H7 (cell line): ENCODE measurements around the gene CCL8. TPM values are rescaled to one million over a fixed set of nuclear protein-coding genes. Genes with fewer than 3 reads are reported as not detected.
"Not testable (repeated sequence)": the region's sequence is repeated elsewhere in the genome, so short reads cannot be mapped to it uniquely, and the experiment has no call there.

Source experiments
- DNase-seq: peaks from one replicate; pipeline ENCODE4 v3.0.0; 2012
- H3K27me3 ChIP-seq: 2 replicates; pipeline ENCODE4 v1.6.0; 2011; ENCODE audit warnings: mild to moderate bottlenecking, low read length; ENCODE audit not compliant: control insufficient read depth, insufficient read depth
- H3K36me3 ChIP-seq: replicated peaks from 2 replicates; pipeline ENCODE4 v1.5.1; 2011; ENCODE audit warnings: low read length; ENCODE audit not compliant: control insufficient read depth, insufficient read depth
- H3K4me3 ChIP-seq: 2 replicates; pipeline ENCODE4 v1.5.1; 2011; ENCODE audit warnings: low read depth, mild to moderate bottlenecking, control low read depth, low read length, moderate library complexity; ENCODE audit not compliant: insufficient read depth
- total RNA-seq: library from RNA; depleted of rRNA; stranded (reverse); fragments of >200 nt; shearing (Covaris generic); gene quantifications from 2 replicates; pipeline ENCODE4 v1.2.3, GENCODE V29; 2014

The CCL8 gene
- total RNA-seq, 1 experiment from 2014 or later = not detected

GRCh38 chr17:34303606-34304005 lies 15.6 kb upstream of the CCL8 start:
- H3K4me3 ChIP-seq = no peak overlapping the region
- H3K36me3 ChIP-seq = no peaks in the 10 kb centered on the region
- H3K27me3 ChIP-seq = no peaks in the 10 kb centered on the region
- no peak for DNase-seq

- Histone ChIP-seq H3K36me3 (no peaks in the 10 kb centered on the region), H3K4me3 (no peak overlapping the region), H3K27me3 (no peaks in the 10 kb centered on the region)
- DNase-seq = no peak
These were observed 14.2 kb upstream of the CCL8 start for GRCh38 chr17:34305061-34305460.

GRCh38 chr17:34305606-34306005 lies 13.6 kb upstream of the CCL8 start:
- DNase-seq = no peak

GRCh38 chr17:34306466-34306865 lies 12.8 kb upstream of the CCL8 start:
- H3K4me3 ChIP-seq = no peak overlapping the region
- H3K27me3 ChIP-seq = no peaks in the 10 kb centered on the region
- DNase-seq = peak; percentile 40
- H3K36me3 ChIP-seq = no peaks in the 10 kb centered on the region

More at GRCh38 chr17:34305606-34306005, 13.6 kb upstream of the CCL8 start:
- H3K4me3 ChIP-seq = no peak overlapping the region
- no peaks in the 10 kb centered on the region for H3K36me3 ChIP-seq
- H3K27me3 ChIP-seq = no peaks in the 10 kb centered on the region

DNA sequence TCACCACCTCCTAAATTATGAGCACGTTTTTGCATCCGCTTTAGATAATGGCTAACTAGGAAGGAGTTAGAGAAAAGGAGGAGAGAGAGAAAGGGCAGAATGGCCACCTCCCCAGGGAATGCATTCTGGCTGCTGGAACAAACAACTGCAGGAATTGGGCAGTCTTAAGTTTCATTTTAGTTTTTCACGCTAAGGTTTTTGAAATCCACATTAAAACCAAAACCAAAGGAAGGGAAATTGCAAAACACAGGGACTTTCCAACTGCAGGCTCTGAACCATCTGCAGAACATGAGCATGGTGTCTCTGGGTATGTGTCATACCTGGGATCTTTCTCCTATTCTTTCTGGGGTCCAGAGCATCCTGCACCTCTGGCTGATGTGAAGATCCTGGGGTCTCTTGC lies 12.1 kb upstream of the CCL8 start:
- H3K27me3 ChIP-seq = no peaks in the 10 kb centered on the region
- DNase-seq = no peak
- no peak overlapping the region for H3K4me3 ChIP-seq
- no peaks in the 10 kb centered on the region for H3K36me3 ChIP-seq

- no peak for DNase-seq
- H3K36me3 ChIP-seq = no peaks in the 10 kb centered on the region
- H3K27me3 ChIP-seq = no peaks in the 10 kb centered on the region
- H3K4me3 ChIP-seq = no peak overlapping the region
These were observed 10.9 kb upstream of the CCL8 start for GRCh38 chr17:34308371-34308770.

DNA sequence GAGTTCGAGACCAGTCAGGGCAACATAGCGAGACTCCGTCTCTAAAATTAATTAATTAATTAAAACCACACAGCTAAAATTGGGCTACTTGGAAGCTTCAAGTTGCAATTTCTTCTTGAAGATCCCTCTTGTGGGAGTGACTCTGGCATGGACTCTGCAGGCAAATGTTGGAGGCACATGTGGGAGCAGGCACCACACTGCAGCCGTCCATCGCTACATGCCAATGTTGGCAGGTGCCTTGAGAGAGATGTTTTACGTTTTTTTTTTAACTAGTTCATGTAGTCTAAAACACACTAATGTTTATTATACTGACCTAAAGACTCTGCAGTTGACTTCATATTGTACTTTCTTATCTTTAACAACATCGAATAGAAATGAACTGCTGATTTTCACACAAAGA lies 7.9 kb upstream of the CCL8 start:
- DNase-seq = no peak
- no peak overlapping the region for H3K4me3 ChIP-seq
- H3K36me3 ChIP-seq = no peaks in the 10 kb centered on the region
- H3K27me3 ChIP-seq = no peaks in the 10 kb centered on the region

DNA sequence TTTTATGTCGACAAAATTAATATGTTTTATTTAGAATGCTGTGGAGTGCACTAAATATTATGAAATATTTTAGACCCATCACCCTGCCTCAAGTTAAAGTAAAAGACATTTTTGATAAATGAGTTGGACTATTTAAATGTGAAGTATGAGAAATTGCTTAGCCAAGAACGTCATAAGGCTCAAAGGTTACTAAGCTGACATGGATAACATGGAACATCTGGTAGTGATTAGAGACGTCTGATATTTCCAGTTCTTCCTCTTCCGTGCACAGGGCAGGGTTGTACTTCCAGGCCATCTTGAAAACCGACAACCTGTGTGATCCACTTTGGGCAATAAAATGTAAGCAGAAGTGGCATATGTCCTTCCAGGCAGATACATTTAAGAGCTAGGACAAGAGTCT lies 7.2 kb upstream of the CCL8 start:
- H3K4me3 ChIP-seq = no peak overlapping the region
- DNase-seq = no peak
- no peaks in the 10 kb centered on the region for H3K27me3 ChIP-seq
- H3K36me3 ChIP-seq = no peaks in the 10 kb centered on the region

DNA sequence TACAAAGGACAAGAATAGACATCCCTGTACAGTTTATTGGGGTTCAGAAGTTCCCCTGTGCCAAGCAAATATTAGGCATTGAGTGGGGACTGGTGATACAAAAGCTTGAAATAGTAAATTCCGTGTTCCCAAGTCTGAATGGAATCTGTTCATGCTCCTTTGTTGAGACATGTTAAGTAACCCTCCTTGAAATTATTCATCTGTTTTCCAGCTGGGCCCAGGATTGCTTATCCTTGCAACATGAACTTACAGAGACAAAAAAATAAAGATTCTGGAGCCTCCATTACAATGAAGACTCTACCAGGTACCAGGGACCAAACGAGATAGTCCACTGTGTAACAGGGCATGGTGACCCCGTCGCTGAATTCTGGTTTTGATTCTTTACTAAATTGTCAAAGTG lies 6.1 kb upstream of the CCL8 start:
- DNase-seq = no peak
- Histone ChIP-seq H3K36me3 (no peaks in the 10 kb centered on the region), H3K4me3 (no peak overlapping the region), H3K27me3 (no peaks in the 10 kb centered on the region)

DNA sequence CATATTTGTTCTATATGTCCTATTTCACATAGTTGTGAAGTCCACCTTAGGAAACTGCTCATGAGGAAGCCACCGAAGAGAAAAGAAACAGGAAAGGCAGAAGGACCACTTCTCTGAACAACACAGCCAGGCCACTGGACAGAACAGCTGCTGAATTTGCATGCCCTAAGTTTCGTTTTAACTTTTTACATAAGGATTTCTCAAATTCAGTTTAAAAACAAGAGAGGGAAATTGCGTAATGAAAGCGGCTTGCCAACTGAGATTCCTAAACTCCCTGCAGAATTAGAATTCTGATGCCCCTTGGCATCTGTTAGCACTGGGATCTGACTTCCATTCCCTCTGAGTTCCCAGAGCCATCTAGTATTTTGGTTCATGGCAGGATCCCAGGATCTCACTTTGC lies 5.0 kb upstream of the CCL8 start:
- no peak overlapping the region for H3K4me3 ChIP-seq

GRCh38 chr17:34318474-34318873 lies 761 bp upstream of the CCL8 start:
- Histone ChIP-seq H3K4me3 (no peak overlapping the region), H3K36me3 (no peaks in the 10 kb centered on the region), H3K27me3 (no peaks in the 10 kb centered on the region)
- peak; percentile 26 for DNase-seq

More for the DNA sequence above, 5.0 kb upstream of the CCL8 start:
- no peaks in the 10 kb centered on the region for H3K36me3 ChIP-seq
- DNase-seq = no peak
- H3K27me3 ChIP-seq = no peaks in the 10 kb centered on the region

DNA sequence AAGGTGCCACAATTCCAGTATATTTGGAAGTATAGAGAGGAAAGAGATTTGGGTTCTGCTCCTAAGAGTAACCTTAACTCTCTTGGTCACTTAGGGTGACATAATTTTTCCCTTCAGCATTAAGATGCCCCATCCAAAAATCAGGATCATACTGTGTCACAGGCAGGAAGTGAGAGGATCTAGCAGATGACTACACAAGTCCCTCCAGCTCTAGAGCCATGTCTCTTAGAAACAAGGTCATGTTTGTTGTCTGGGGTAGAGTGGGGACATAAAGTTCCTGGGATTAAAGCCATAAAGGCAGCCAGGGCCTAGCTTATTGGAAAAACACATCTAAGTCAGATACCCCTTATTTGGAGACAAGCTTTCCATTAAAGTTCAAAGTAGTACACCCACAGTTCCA lies 2.7 kb downstream of the CCL8 start:
- Histone ChIP-seq H3K4me3 (no peak overlapping the region), H3K27me3 (no peaks in the 10 kb centered on the region), H3K36me3 (no peaks in the 10 kb centered on the region)
- no peak for DNase-seq

- not testable (repeated sequence) for H3K36me3 ChIP-seq, DNase-seq, H3K27me3 ChIP-seq, H3K4me3 ChIP-seq
These were observed 8.3 kb downstream of the CCL8 start for GRCh38 chr17:34327580-34327979.

- Histone ChIP-seq H3K36me3 (no peaks in the 10 kb centered on the region), H3K4me3 (no peak overlapping the region), H3K27me3 (no peaks in the 10 kb centered on the region)
- DNase-seq = no peak
These were observed 18.5 kb downstream of the CCL8 start for GRCh38 chr17:34337701-34338100.

- Histone ChIP-seq H3K27me3 (no peaks in the 10 kb centered on the region), H3K4me3 (no peak overlapping the region), H3K36me3 (no peaks in the 10 kb centered on the region)
- no peak for DNase-seq
These were observed 20.0 kb downstream of the CCL8 start for GRCh38 chr17:34339138-34339770.

- Histone ChIP-seq H3K4me3 (no peak overlapping the region), H3K27me3 (no peaks in the 10 kb centered on the region), H3K36me3 (no peaks in the 10 kb centered on the region)
- DNase-seq = no peak
These were observed 22.7 kb downstream of the CCL8 start for GRCh38 chr17:34341916-34342315.
